Suprapubic skin (tissue), 2 donors: ENCODE results near the gene MBP.

Experiments used
- EP300 ChIP-seq: sonication (generic); formaldehyde crosslinking; IDR thresholded peaks from one replicate; pipeline ENCODE4 v1.6.1; 2017; ENCODE audit warnings: antibody characterized with exemption
- POLR2A ChIP-seq, 2 donors: fragments of 450-650 bp; IDR thresholded peaks; one replicate each; pipeline ENCODE4 v1.6.1; 2017; ENCODE audit warnings: antibody characterized with exemption in 2 of 2, mild to moderate bottlenecking in 2 of 2, moderate library complexity in 2 of 2

DNA sequence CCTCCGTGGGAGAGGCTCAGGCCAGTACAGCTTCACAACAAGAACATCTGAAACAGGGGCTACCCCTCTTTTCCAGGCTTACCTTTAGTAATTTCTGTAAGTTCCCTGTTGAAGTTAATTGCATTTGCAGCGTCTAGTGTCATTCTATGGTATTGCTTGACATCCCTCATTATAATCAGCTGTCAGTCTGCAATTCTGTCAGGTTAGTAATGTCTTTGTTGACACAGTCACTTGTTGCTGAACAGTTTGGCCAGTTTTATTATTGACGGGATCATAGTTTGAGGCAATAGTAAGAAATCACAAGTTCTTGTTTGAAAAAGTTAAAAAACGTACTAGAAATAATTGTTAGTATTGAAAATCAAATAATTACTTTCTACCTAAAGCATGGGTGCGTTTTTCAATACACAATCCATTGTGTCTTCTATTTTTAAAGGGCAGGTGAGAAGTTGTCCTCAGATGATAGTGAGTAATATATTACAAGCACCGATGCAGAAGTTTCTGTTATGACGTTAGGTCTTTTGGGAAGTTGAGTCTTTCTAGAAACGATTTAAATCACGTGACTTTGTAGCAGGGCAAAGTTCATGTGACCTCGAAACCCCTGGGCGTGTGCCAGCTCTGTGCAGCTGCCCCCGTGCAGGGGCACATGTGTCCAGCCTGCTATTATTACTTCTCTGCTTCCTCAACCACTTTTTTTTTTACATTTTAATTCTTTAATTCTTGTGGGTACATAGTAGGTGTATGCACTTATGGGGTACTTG is 49.5 kb upstream of the MBP start:
- TF ChIP-seq POLR2A (IDR thresholded peaks at IDR 0.05) (no peak), EP300 (no peak)
